HEK293 (cell line): ENCODE measurements around the gene SKAP1.

Experiments used
- MYNN ChIP-seq: fragments of 450-650 bp; formaldehyde crosslinking; IDR thresholded peaks from 2 replicates; pipeline ENCODE4 v1.5.1; 2016; ENCODE audit warnings: missing biosample characterization, missing genetic modification characterization, borderline replicate concordance
- MZF1 ChIP-seq: fragments of 450-650 bp; formaldehyde crosslinking; IDR thresholded peaks from 2 replicates; pipeline ENCODE4 v1.5.1; 2017; ENCODE audit warnings: missing biosample characterization, missing genetic modification characterization, borderline replicate concordance
- OVOL3 ChIP-seq: fragments of 450-650 bp; formaldehyde crosslinking; IDR thresholded peaks from 2 replicates; pipeline ENCODE4 v1.5.1; 2016; ENCODE audit warnings: missing biosample characterization, missing genetic modification characterization
- REST ChIP-seq: fragments of 450-650 bp; formaldehyde crosslinking; IDR thresholded peaks from 2 replicates; pipeline ENCODE4 v1.5.1; 2016; ENCODE audit warnings: missing biosample characterization, missing genetic modification characterization
- ZBTB21 ChIP-seq: fragments of 450-650 bp; formaldehyde crosslinking; IDR thresholded peaks from 2 replicates; pipeline ENCODE4 v1.5.1; 2017; ENCODE audit warnings: missing biosample characterization, missing genetic modification characterization
- ZNF2 ChIP-seq: fragments of 450-650 bp; formaldehyde crosslinking; IDR thresholded peaks from 2 replicates; pipeline ENCODE4 v1.5.1; 2016; ENCODE audit warnings: missing biosample characterization, missing genetic modification characterization
- ZNF202 ChIP-seq: fragments of 450-650 bp; formaldehyde crosslinking; IDR thresholded peaks from 2 replicates; pipeline ENCODE4 v1.5.1; 2016; ENCODE audit warnings: missing biosample characterization, missing genetic modification characterization, borderline replicate concordance
- ZNF274 ChIP-seq, 2 experiments: fragments of 200-500 bp in 1 of 2; fragments of 450-650 bp in 1 of 2; sonication (Bioruptor generic) in 1 of 2; formaldehyde crosslinking in 1 of 2; IDR thresholded peaks; 2 replicates each; pipeline versions ENCODE4 v1.5.1 to v1.6.1; 2014 to 2016; ENCODE audit warnings: borderline replicate concordance in 1 of 2, inconsistent platforms in 1 of 2, low read length in 1 of 2, missing biosample characterization in 1 of 2, missing genetic modification characterization in 1 of 2
- ZNF514 ChIP-seq: fragments of 450-650 bp; formaldehyde crosslinking; IDR thresholded peaks from 2 replicates; pipeline ENCODE4 v1.5.1; 2016; ENCODE audit warnings: missing biosample characterization, missing genetic modification characterization
- ZNF621 ChIP-seq: fragments of 450-650 bp; formaldehyde crosslinking; IDR thresholded peaks from 2 replicates; pipeline ENCODE4 v1.5.1; 2017; ENCODE audit warnings: missing biosample characterization, missing genetic modification characterization
- ZNF747 ChIP-seq: fragments of 450-650 bp; formaldehyde crosslinking; IDR thresholded peaks from 2 replicates; pipeline ENCODE4 v1.5.1; 2016; ENCODE audit warnings: missing biosample characterization, missing genetic modification characterization
- ZSCAN5A ChIP-seq: fragments of 450-650 bp; formaldehyde crosslinking; IDR thresholded peaks from 2 replicates; pipeline ENCODE4 v1.5.1; 2016; ENCODE audit warnings: missing biosample characterization, missing genetic modification characterization
- TF ChIP-seq, protein P1 (sequence below): fragments of 450-650 bp; formaldehyde crosslinking; IDR thresholded peaks from 2 replicates; pipeline ENCODE4 v1.5.1; 2016; ENCODE audit warnings: missing biosample characterization, missing genetic modification characterization

DNA sequence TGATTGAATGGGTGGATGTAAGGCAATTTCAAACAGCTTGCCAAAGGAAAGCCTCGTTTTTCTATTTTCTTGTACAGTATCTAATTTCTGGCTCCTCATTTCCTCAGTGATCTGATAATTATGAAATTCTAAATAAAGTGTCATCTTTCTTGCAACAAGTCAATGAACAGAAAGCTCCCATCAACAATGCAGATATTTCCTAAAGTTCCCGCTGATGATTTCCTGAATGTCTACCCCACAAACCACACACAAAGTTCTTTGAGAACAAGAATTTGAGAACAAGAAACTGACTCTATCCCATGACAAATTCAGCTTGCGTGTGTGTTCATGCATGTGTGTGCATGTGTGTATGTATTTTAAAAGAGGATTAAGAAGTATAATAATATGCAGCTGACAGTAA, 35.2 kb downstream of the SKAP1 start:
- TF ChIP-seq, protein P1, sequence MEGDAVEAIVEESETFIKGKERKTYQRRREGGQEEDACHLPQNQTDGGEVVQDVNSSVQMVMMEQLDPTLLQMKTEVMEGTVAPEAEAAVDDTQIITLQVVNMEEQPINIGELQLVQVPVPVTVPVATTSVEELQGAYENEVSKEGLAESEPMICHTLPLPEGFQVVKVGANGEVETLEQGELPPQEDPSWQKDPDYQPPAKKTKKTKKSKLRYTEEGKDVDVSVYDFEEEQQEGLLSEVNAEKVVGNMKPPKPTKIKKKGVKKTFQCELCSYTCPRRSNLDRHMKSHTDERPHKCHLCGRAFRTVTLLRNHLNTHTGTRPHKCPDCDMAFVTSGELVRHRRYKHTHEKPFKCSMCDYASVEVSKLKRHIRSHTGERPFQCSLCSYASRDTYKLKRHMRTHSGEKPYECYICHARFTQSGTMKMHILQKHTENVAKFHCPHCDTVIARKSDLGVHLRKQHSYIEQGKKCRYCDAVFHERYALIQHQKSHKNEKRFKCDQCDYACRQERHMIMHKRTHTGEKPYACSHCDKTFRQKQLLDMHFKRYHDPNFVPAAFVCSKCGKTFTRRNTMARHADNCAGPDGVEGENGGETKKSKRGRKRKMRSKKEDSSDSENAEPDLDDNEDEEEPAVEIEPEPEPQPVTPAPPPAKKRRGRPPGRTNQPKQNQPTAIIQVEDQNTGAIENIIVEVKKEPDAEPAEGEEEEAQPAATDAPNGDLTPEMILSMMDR (tag by site-specific recombination), result no peak
- TF ChIP-seq ZNF2 (tag by site-specific recombination), result no peak
- no peak for TF ChIP-seq OVOL3 (tag by site-specific recombination)
- TF ChIP-seq MYNN (tag by site-specific recombination), result no peak
- no peak for TF ChIP-seq MZF1 (tag by site-specific recombination)
- no peak for TF ChIP-seq REST (tag by site-specific recombination)
- no peak for TF ChIP-seq ZSCAN5A
- no peak for TF ChIP-seq ZNF202
- no peak for TF ChIP-seq ZNF274 (IDR thresholded peaks at IDR 0.05; ENCODE audit: low read length)
- no peak for TF ChIP-seq ZNF274 (tag by site-specific recombination; IDR thresholded peaks at IDR 0.05; ENCODE audit: borderline replicate concordance)
- no peak for TF ChIP-seq ZNF747 (tag by site-specific recombination)
- TF ChIP-seq ZNF514 (tag by site-specific recombination), result no peak
- TF ChIP-seq ZBTB21 (tag by site-specific recombination), result no peak
- TF ChIP-seq ZNF621, result no peak
